ENCODE data around the gene IMPA2.

IMPA2 gene

GRCh38 chr18:11990539-11990938 is 9.2 kb downstream of the IMPA2 start:
- ATAC-seq = no peak
- DNase-seq = no peak

- ATAC-seq = no peak
- no peak for DNase-seq
These were observed 9.9 kb downstream of the IMPA2 start for GRCh38 chr18:11991021-11991795.

DNA sequence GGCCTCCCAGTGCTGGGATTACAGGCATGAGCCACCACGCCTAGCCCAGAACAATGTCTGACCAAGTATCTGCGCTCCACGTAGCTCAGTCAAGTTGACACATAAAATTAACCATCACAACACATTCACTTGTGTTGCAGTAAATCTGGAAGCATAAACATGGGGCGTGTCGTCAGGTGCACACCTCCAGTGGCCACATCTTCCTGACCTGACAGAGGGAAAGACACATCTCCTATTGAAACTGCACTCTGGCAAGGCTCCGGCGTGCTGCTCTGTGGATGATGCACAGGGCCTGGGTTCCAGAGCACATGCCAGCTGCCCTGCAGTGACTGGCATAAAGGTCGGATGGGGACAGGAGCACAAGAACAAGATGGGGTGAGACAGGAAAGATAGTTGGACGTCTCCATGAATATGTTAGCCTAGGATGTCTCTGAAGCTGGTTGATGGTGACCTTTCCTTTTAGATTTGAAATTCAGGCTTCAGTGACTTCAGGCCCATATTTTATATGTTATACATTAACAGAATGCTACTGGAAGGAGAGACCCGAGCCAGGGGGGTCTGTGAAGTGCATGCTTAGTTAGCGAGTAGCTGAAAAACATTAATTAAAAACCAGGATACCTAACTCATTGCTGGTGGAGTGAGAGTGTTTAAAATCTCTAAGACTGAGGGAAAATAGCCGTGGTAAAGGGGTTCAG is 10.9 kb downstream of the IMPA2 start:
- ATAC-seq = no peak
- DNase-seq = no peak

DNA sequence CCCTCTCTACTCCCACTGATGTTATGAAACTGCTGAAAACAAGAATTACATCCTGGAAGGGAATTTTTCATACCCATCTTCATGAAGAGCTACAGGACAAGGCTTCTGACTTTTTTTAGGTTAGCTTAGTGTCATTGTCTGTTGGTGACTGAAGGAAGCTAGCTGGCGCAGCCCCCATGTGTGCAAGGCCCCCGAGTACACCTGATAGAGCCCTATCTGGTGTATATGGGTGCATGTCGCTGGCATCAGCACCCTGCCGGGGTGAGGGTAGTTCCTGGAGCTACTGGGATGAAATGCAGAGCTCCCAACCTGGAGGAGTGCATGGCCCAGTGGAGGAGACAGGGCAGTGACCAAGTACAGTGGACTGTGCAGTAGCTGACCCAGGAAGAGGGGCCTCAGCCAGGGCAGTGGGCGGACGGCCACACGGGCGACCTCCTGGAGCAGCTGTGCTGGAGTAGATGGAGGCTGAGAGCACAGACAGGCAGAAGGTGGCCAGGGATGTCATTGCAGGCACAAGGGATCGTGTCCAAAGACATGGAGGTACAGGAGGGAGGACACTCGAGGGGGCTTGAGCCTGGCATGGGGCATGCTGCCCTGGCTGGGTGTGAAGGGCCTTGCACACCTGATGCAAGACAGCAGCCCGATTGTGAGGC is 12.1 kb downstream of the IMPA2 start:
- ATAC-seq (no peak), DNase-seq (no peak)

DNA sequence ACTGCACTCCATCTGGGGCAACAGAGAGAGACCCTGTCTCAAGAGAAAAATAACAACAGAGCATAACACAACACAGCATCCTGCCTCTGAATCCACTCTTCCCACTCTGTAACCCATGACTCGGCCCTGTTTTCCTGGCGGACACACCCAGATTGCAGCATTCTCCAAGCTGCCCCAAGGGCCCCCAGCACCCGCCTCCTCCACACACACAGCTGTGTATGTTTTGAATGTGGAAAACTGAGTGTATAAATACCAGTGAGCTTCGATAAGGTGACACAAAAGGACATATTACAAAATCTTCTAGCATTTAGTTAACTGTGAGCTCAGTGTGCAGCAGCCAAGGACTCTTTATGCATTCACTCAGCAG is 13.0 kb downstream of the IMPA2 start:
- DNase-seq = no peak

DNA sequence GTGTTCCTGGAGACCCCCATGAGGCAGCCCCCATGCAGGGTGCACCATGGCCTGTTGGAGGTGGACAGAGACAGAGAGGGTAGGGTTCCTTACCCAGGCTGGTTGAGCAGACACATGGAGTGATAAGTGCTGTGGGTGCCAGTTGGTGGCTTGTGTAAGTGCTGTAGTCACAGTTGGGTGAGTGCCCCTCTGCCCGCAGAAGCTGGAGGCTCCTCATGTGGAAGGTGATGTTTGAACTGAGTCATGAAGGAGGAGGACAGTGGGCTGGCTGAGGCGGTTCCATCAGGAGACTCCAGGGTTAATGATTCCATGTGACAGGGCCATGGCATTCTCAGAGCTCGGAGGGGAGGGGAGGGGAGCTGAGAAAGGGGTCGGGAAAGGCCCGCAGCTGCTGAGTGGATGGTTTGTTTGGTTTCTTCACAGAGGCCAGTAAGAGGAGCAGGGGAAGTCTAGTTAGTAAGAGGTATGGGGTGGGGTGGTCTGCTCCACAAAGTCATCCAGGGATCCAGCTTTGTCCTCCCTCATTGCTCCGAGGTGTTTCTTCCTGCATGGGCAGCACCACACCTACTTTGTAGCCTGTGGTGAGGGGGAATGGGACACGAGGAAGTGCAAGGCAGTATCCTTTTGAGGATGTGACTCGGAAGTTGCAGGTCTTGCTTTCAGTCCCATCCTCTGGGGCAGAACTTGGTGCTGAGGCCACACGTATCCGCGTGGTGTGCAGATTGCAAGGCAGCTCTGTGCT is 13.6 kb downstream of the IMPA2 start:
- DNase-seq (no peak), ATAC-seq (no peak)

More for the DNA sequence above, 13.0 kb downstream of the IMPA2 start:
- ATAC-seq = no peak

- ATAC-seq = peak; percentile 61
- peak; percentile 56 for DNase-seq
These were observed 14.3 kb downstream of the IMPA2 start for GRCh38 chr18:11995445-11996189.

DNA sequence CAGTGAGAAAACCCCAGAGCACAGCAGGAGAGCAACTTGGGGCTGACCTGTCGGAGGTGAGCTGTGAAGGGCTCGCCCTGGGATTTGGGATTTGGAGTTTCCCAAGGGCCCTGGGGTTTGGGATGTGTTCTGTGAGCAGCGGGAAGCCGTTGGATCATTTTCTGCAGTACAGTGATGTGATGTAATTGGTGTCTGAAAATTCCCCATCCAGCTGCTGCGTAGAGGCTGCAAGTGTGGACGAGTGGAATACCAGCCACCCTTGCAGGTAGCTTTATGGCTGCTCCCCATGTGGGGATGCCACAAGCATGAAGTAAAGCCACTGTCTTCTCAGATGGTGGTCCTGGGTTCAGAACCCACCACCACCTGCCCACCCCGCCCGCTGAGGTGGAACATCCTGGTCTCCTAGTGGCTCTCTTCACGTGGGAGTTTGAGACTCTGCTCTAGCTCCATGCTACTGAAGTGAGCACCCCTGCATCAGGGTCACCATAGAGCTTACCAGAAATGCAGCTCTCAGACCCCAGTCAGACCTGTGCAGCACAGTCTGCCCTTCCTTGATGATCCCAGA is 15.0 kb downstream of the IMPA2 start:
- ATAC-seq (no peak), DNase-seq (no peak)

DNA sequence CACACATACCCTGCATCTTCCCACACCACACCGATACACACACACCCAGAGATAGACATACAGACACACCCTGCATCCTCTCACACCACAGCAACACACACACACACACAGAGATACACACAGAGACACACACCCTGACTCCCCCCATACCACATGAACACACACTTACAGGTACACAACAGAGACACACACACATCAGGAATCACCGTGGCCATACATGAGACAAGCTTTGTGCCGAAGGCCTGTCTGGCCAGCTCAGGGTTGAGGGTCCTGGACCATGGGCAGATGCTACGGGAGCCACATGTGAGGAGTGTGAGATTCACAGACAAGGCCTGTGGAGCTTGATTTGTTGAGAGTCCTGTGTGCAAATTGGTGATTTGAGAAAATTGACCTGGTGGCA is 15.6 kb downstream of the IMPA2 start:
- ATAC-seq = no peak
- no peak for DNase-seq

DNA sequence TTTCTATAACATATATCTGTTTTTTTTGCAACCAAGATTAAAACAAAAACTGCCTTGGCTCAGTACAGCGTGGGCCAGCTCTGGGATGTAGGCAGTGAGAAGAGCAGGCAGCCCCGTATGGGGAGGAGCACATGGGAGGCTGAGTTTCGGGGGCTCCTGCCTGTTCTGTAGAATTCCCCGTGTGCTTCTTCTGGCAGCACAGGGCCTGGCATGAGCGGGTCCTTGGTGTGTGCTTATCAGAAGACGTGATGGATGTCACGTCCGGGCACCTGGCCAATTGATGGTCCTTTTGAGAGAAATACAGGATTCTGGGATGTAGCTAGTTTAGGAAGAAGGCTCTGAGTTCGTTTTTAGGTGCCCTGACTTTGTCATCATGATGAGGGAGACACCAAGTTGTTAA is 16.2 kb downstream of the IMPA2 start:
- DNase-seq (no peak), ATAC-seq (no peak)

DNA sequence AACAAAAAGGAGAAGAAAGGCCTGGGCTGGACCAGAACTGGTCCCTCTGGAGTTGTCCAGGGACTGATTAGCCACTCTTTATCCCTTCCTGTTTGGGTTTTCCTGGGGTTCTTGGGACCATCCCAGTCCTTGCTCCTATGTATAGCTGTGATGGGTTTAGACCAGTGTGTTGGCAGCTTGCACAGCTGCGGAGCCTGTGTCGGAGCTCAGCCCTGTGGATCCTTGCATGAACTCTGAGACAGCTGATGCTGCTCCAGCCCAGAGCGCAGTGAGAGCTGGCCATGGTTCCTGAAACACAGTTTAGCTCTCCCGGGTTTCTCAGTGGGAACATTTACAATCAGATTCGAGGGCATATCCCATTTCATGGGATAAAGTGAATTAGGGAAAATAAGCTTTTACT is 16.9 kb downstream of the IMPA2 start:
- ATAC-seq = peak; percentile 11
- DNase-seq = no peak

DNA sequence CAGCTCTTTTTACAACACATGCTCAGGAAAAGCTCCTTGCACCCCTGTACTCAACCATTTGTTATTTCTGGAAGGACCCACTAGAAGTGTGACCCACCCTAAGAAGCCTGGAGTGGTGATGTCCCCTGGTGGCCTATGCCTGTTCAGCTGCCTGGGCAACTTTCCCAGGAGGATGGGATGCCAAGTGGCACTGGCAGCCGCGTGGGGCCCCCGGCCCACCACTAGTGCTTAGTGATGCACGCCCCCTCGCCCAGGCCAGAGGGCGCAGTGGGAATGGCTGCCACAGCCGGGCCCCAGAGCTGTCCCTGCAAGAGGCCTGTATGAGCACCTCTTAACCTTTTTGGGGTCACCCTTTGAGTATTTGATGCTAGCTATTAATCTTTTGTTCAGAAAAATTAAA is 18.1 kb downstream of the IMPA2 start:
- no peak for ATAC-seq
- DNase-seq = no peak

DNA sequence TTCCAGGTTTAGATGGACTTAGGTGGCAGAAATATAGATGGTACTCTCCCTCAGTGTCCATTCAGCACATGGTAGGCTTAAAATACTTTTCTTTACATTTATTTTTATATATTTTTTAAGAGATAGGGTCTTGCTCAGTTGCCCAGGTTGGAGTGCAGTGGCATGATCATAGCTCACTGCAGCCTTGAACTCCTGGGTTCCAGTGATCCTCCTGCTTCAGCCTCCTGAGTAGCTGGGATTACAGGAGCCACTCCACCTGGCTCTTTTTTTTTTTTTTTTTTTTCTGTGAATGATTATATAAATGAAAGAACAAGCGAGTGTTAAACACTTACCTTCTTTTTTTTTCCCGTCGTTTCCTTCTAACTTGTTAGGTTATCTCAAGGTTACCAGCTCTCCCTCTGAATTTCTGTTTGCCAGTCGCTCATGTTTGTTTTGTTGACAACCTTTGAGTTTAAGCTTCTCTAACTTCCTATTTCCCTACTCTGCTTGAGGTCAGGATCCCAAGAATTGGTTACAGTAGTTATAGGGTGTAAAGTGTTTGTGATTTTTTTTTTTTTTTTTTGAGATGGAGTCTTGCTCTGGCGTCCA is 18.9 kb downstream of the IMPA2 start:
- ATAC-seq (no peak), DNase-seq (no peak)

- no peak for DNase-seq
- ATAC-seq = no peak
These were observed 20.1 kb downstream of the IMPA2 start for GRCh38 chr18:12001421-12001820.

DNA sequence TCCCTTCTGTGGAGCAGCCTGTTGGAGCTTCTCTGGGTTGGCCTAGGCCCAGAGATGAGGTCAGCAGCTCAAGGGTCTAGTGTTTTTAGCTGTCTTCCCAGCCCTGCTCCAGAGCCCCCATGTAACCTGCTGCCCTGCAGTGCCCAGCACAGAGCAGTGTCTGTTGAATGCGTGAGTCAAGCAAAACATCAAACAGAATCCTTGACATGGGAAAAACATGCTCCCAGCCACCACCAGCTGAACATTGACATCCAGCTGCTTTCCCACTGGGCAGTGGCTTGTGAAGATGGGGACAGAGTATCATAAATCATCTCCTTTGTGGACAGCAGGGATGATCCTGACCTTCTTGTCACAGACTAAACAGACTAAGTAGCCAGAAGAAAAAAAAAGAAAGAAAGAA is 22.6 kb downstream of the IMPA2 start:
- DNase-seq (no peak), ATAC-seq (no peak)

- ATAC-seq (no peak), DNase-seq (no peak)
These were observed 24.5 kb downstream of the IMPA2 start for GRCh38 chr18:12005538-12006487.

DNA sequence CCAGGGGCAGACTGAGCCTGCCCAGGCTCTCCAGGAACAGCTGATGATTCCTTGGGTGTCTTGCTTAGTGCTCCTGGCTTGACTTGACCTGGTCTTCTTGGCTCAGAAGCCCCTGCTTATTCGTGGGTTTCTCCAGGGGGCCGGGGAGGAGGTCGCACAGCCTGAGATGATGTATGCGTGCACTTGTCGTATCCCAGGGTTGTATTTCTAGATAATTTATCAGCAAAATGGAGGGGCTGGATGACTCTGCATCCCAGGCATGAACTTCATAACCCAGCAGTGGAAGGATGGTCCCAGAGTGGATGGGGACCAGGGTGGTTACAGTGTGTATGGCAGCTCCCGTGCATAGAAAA is 25.2 kb downstream of the IMPA2 start:
- no peak for DNase-seq
- ATAC-seq = no peak

- no peak for ATAC-seq
- DNase-seq = no peak
These were observed 25.8 kb downstream of the IMPA2 start for GRCh38 chr18:12007063-12007462.

DNA sequence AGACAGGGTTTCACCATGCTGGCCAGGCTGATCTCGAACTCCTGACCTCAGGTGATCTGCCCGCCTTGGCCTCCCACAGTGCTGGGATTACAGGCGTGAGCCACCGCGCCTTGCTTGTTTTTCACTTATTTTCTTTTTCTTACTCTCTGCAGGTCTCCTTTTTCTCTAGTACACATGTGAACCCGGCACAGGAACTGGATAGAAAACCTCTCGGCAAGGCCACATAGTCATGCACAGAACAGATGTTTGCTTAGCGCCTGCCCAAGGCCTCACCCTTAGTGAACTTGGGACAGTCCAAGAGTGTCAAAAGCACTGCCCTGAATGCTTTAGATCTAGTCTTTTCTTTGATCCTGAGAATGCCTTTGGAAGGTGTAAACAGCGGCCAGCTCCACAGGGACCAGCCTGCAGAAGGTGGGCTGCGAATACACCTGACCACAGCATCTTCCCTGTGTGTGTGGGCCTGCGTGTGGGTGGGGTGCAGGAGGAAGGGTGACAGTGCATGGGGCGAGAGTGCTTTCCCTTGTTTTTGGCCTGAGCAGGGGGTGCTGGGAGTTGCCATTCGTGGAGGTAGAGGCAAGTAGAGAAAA is 27.0 kb downstream of the IMPA2 start:
- DNase-seq = no peak
- ATAC-seq = no peak

Measured in stimulated activated naive CD8-positive, alpha-beta T cell treated with anti-CD3 and anti-CD28 coated beads, Interleukin-15, Interleukin-2, amounts not matched to agents 100 U/mL and 50 U/mL, for 24 hours (primary cell).